HUDEP-2 (cell line): ENCODE results near the gene HTR2B.
"Not testable (repeated sequence)": the region's sequence is repeated elsewhere in the genome, so short reads cannot be mapped to it uniquely, and the experiment has no call there.

Experiments
- DNase-seq, 76 experiments: peaks; one replicate each; lab custom pipeline; 2025; ENCODE audit not compliant: unreplicated experiment in 76 of 76; lab: John Stamatoyannopoulos, UW

HTR2B gene

DNA sequence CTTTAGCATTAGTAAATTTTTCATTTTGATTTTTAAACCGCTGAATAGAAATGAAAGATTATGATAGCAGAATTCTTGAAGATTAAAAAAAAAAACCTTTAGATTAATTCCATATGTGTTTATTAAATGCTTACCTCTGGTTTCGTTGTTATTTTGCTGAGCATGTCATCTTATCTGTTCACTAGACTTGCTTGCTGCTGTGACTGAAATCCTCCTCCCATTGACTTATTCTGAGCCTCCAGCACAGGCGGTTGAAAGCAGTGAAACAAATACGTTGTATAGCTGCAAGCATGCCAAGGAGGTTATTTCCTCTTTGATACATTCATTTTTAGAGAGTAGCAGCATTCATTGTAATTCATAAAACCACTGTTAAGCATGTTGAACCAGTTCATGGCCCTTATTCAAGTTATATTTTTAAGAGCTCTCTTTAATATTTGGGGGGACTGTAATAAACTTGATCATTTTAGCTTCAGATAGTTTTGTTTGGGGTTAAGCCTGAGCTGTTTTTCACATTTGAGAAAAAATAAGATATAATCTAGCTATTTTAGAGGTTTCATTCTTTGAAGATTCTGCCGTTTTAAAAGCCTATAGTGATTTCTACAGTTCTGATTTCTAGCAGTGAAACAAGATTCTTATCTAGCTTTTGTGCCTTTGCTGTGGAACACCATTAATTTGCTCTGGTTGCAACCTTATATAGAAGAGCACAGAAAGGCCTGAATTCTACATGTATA, at the start of gene HTR2B:
Gene HTR2B, minus strand, starts transcription at position 205 of the 731 bp plus-strand sequence. CDS start 1,278 bp downstream, outside the sequence.
- DNase-seq: no peak

DNA sequence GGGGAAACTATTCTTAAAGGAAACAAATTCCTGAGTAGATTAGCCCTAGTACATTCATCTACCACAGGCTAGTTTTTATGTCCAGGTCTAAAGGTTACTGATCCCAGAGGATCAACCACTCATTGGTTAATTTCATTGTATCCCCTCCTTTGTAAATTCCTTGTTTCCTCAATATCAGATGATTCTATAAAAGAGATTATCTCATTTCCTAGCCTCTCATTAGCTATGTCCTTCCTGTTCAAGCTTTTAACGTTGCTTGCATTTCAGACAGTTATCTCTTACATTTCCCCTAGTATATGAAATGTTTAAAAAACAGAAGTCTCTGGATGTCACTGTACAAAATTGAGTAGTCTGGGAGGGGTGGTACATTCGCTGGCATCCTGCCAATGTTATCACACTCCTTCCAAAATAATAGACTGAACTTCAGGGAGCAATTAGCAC, 49.4 kb upstream of the HTR2B start:
- DNase-seq: no peak

DNA sequence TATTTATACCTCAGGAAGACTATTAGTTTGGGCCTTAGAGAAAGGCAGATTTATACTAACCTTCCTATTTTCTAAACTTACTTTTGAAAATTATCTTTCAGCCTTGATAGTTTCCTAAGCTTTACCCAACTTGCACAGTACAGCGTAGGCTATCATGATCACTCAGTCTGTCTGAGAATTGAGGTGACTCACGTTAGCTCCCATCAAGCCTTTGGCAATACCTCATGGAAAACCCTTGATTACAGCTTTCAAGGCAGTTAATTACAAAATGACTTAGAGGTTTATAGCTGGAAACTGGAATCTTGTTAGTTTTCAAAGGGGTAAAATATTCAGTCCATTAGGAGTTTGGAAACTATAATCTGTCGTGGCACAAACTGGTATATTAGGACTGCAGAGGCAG, 47.2 kb upstream of the HTR2B start:
- no peak for DNase-seq

DNA sequence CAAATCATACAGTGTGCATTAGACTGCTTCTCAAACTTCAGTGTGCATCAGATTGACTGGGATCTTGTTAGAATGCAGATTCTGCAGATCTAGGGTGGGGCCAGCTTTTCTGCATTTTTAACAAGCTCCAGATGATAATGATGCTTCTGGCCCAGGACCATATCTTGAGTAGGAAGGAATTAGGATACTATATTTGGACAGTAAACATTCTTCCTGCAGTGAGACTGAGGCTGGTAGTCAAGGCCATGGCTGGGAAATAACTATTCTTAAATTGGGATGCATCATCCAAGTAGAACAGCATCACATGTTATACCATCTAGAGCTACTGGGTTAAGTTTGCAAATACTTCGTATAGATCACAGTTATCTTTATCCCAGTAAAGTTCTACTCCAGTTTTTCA, 45.2 kb upstream of the HTR2B start:
- DNase-seq: no peak

DNA sequence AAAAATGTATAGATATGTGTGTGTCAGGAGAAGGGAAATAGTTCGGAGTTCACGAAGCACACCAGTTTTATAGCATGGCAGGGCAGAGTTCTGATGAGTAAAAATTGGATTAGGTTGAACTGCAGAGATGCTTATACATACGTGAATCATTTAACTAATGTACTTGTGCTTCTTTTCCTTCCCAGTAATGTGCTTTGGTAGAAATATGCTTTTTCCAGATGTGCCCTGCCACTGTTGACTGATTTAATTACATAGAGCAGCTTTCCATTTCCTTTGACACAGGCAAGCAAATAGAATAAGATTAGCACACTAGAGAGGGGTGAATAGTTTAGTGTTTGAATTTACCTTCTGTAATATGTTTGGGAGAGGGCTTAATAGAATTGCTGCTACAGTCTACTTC, 44.6 kb upstream of the HTR2B start:
- no peak for DNase-seq

DNA sequence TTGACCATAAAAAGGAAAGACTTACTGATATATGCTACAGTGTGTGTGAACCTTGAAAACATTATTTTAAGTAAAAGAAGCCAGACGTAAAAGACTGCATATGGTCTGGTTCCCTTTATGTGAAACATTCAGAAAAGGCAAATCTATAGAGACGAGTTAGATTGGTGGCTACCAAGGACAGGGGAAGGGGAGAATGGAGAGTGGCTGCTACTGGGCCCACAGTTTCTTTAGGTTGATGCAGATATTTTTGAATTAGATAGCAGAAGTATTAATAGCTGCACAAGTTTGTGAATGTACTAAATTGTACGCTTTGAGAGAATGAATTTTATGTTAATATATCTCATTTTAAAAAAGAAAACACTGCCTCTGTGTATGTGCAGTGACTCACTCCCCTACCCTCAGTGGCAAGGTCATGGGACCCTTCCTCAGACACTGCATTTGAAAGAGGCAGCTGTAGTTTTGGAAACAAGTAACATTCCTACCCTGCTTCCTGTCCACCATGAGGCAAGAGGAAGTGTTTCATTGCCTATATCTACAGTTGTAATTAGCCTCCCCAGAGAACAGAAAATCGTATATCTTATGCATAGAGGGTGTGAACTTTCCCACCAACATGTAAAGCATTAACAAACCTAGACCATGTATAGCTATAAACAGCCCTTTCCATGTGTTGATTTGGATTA, 43.8 kb upstream of the HTR2B start:
- DNase-seq: no peak

DNA sequence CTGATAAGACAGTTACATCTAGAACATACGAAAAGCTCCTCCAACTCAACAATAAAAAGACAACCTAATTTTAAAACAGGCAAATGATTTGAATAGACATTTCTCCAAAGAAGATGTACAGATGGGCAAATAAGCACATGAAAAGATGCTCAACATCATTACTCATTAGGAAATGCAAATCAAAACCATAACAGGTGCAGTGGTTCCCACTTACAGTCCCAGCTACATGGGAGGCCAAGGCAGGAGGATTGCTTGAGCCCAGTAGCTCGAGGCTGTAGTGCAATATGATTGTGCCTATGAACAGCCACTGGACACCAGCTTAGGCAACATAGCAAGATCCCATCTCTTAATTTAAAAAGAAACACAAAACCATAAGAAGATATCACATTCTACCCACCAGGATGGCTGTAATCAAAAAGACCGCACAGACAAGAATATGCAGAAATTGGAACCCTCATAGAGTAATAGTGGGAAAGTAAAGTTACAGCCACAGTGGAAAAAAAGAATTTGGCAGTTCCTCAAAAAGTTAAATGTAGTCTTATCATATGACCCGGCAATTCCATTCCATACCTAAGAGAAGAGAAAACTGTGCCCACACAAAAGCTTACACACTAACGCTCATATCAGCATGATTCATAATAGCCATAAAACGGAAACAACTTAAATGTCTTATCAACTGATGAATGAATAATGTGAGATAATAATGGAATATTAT, 43.1 kb upstream of the HTR2B start:
- peak in 7 of 76 experiments; percentile 2 to 59 (median 17) for DNase-seq

DNA sequence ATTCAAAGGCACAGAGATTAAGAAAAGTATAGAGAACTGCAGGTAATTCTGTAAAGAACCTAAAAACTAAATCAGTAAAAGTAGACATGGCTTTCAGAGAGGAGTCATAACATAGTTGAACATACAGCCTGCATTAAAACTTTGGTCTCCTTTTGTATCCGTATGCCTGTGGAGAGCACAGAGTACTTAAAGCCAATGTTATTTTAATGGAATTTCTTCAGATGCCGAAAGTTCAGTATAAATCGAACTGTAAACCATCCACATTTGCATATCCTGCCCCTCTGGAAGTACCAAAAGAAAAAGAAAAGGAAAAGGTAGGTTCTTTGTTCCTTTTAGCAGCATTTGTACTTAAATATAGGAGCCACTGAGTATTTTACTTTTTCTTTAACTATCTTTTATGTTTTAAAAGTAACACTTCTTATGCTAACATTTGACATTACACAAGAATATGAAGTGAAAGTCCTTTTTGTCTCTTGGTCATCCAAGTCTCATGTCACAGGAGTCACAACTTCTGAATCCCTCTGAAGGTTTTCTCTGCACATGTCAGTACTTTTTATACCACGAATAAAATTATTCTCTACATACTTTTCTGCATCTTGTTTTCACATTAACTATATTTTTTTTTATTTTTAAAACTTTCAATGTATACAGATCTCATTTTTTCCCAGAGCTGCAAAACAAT, 38.7 kb upstream of the HTR2B start:
- DNase-seq: no peak

DNA sequence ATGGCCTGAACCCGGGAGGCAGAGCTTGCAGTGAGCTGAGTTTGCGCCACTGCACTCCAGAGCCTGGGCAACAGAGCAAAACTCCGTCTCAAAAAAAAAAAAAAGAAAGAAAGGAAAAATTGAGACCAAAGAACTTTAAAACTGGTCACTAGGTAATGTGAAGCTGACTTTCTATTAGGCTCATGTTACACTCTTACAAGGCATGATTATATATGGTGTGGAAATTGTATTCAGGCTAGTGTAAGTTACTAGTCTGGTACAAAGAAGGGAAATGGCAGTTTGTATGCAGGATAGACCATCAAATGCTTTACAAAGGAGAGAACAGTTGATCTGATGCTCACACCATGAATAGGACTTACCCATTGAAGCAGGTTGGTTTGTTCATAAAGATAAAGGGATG, 38.2 kb upstream of the HTR2B start:
- DNase-seq: no peak

DNA sequence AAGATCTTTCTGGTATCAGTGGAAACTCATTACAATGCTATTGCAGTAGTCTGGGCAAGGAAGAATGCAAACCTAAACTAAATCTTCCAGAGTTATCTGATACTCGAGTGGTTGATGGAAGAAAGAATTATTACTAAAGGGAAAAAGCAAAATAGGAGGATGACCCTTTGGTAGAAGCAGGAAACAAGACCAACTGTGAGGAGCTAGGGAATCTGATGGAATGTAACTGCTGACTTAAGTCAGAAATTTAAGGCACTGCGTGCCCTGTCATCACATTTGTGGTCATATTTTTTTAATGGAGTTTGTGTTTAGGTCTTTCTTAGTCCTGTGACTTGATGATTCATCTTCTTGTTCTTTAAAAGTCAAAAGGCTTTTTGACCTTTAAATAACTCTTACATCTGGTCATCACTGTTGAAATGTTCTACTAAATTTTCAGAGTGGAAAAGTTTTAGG, 37.1 kb upstream of the HTR2B start:
- no peak for DNase-seq

DNA sequence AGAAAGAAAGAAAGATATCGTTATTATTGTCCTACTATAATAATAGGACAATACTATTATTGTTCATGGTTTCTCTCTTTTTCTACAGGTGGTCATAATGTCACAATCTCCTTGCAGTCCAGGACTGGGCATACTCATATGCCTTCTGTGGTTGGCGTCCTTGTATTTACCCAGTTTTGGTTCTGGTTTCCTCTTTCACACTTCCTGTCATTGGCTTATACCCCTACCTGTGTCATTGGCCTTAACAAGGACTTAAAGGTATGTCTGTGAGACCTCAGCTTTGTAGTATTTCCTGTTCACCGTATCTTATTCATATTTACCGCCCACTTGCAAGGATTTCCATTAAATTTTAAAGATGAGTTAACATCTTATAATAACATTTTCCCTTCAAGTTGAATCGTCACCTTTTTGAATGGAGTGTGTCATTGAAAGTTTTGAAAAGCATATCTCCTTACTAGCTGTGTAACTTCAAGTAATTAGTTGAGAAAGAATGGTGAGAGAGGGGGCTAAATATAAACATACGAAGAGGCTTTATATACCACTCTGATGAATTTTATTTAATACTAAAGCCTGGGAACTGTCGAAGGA, 36.5 kb upstream of the HTR2B start:
- DNase-seq: no peak

DNA sequence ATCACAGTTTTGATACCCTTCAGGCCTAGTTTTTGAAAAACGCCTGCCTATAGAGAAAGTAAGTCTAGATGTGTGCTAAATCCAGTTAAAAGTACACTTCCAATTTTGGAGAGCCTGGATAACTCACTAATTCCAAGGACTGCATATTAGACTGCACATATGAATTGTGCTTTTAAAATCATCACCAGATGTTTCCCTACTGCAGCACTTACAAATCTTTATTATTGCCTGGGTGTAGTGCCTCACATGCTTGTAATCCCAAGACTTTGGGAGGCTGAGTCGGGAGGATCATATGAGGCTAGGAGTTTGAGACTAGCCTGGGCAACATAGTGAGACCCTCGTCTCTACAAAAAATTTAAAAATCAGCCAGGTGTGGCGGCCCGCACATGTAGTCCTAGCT, 35.9 kb upstream of the HTR2B start:
- DNase-seq: no peak

DNA sequence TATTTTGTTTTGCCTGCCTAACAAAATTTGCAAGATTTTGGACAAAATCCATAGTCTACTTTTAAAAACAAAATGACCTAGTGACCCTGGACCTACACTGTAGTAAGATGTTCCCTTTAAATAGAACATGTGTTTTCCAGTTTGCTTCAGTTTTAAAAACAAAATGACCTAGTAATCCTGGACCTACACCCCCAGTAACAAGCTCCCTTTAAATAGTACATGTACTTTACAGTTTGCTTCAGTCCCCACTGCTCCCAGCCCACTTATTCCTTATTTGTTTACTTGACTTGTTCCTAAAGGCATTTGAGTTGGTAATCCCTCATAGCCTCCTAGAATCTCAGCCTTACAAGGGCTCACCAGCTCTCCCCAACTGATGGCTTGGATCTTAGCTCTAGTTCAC, 34.5 kb upstream of the HTR2B start:
- DNase-seq: no peak

DNA sequence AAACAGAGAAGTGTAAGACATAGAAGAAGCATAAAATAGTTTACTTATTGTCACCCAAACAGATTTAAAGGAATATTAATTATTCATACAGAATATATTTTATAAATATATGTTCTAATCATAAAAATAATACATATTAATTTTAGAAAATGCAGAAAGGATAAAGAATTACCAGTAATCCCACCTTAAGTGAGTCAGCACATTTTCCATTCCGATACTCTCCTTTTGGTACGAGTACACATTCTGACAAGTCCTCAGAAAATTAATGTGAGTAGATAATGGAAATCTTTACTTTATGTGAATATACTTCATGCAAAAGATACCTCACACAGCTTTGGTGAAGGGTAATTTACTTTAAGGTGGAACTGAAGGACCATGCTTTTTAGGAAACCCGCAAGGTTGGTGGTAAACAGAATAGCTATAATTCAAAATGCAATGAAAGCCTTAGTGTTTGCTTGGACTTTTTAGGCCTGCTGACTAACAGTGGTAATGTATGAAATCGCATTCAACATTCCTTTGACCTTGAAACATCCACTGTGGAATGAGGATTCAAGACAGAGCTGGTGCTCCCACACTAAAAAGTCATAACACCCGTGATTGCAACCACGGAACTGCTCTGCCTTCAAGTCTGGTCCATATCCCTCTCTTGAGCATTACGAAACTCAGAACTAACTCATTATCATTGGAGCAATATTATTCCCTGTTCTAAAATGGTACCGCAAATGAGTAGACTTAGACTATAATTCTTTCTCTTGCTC, 28.1 kb upstream of the HTR2B start:
- no peak for DNase-seq

DNA sequence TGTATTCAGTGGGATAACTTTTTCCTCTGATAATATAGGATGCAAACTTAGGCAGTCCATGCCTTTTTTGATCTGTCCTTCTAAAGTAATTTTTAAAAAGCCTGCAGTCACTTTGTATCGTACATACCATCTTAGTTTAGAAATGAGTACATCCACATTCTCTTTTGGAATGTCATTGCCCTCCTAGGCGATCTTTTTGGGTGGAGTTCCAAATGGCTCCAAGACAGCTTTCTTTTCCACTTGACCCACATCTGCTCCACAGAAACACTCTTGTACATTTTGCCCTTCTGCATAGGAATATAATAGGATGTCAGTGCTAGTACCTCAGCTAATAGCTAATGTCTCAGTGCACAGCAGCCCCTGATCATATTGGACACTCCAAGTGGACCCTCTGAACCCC, 21.8 kb upstream of the HTR2B start:
- no peak for DNase-seq

DNA sequence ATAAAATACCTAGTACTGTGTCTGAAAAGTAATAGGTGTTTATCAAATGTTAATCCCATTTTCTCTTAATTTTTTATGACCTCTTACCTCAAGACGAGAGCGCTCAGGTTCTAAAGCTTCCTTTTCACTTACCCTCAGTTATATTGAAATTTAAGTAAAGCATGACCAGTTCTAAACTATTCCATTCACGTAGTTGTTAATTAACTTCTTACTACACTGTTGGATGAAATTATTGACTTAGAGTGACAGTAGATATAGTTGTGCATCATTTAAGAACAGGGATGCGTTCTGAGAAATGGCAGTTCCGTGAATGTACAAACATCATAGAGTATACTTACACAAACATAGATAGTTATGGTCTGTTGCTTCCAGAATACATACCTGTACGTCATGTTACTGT, 20.1 kb upstream of the HTR2B start:
- no peak for DNase-seq

DNA sequence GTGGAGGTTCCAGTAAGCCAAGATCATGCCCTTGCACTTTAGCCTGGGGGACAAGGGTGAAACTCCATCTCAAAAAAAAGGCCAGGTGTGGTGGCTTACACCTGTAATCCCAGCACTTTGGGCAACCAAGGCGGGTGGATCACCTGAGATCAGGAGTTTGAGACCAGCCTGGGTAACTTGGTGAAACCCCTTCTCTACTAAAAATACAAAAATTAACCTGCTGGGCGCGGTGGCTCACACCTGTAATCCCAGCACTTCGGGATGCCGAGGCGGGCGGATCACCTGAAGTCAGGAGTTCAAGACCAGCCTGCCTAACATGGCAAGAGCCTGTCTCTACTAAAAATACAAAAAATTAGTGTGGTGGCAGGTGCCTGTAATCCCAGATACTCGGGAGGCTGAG, 16.0 kb upstream of the HTR2B start:
- not testable (repeated sequence) for DNase-seq

DNA sequence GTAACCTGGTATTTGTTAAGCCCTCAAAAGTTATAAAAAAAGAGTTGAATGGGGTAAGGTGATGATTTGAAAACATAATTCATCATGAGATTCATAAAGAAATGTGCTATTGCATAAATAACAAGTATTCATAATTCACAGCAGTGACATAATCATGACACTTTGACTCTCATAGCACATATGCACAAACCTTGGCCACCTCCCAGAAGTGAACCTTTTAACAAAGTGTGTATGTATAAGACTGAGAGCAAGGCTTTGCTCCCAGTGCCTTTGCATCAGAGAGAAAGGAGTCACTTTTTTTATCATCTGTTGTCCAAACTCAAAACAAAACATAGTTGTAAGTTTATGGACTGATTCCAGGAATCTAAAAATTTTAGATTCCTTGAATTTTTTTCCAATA, 15.0 kb upstream of the HTR2B start:
- no peak for DNase-seq

DNA sequence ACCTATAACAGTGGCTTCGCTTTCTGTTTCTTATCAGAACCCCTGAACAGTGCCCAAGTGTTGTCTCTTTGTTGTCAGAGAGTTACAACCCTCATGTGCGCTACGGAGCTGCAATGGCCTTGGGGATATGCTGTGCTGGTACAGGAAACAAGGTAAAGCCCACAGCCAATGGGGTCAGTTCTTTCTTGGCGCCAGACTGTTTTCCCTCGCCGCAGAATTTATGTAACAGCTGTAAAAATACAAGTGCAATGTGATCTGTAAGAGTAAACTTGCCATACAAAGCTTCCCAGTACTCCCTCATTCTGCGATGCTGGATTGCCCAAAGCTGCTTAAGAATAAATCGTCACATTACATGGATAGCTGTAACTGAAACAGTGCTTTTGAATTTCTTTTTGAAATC, 13.9 kb upstream of the HTR2B start:
- no peak for DNase-seq
